K562 (cell line): ENCODE data around the gene MSX1. TPM values are rescaled to one million over a fixed set of nuclear protein-coding genes. Genes with fewer than 3 reads are reported as not detected.
A peak's percentile ranks its signal among the peaks of the same experiment; 100 is the strongest.

Experiments
- ATAC-seq: fragments of 200-7000 bp; cut with Tn5 transposase; 3 replicates; pipeline ENCODE4 v1.9.1; 2020; ENCODE audit warnings: moderate library complexity
- BruUV-seq: library from RNA; stranded (reverse); fragments of 400-500 nt; replicated peaks from 2 replicates; lab custom pipeline; 2021; lab: Mats Ljungman, UMichigan
- CTCF ChIA-PET: fragments of 300-600 bp; formaldehyde crosslinking; extraction: SDS; loops from one replicate; lab custom pipeline; 2021; ENCODE audit warnings: low intra/inter-chr PET ratio; lab: Yijun Ruan, JAX
- POLR2A ChIA-PET: fragments of 300-600, 350-650 bp; sonication (Branson Sonifier 250); formaldehyde crosslinking; extraction: SDS; loops from one replicate; lab custom pipeline; 2021; ENCODE audit warnings: antibody characterized with exemption, inconsistent platforms; lab: Yijun Ruan, JAX
- DNase-seq, 4 experiments: peaks; one replicate each; pipeline versions ENCODE4 v3.0.0 to v3.0.0-alpha.2; 2011 to 2018; ENCODE audit warnings: low spot score in 3 of 4, mixed read lengths in 3 of 4; ENCODE audit errors: extremely low read depth in 1 of 4
- FAIRE-seq: peaks from 2 replicates; lab custom pipeline; 2011; peaks lifted over from hg19 to GRCh38; lab: Jason Lieb, UNC
- H2AFZ ChIP-seq: 2 replicates; pipeline ENCODE4 v1.6.0; 2011; ENCODE audit warnings: low read depth, low read length, control low read depth, inconsistent platforms
- H3K27ac ChIP-seq: fragments of 200-600 bp; 3 replicates; pipeline ENCODE4 v1.8.0; 2011; ENCODE audit warnings: low read depth, mild to moderate bottlenecking, control low read depth, inconsistent platforms, low read length, moderate library complexity, mixed read lengths; ENCODE audit errors: extremely low read depth
- H3K27me3 ChIP-seq, 2 experiments: fragments of 300-600 bp in 1 of 2; 2 replicates in 1 of 2; 3 replicates in 1 of 2; pipeline versions ENCODE4 v1.6.0 to v1.8.0; 2011; ENCODE audit warnings: inconsistent platforms in 2 of 2, low read length in 2 of 2, mild to moderate bottlenecking in 1 of 2, mixed read lengths in 1 of 2, moderate library complexity in 1 of 2; ENCODE audit not compliant: control insufficient read depth in 2 of 2, insufficient read depth in 2 of 2
- H3K36me3 ChIP-seq: fragments of 300-600 bp; 3 replicates; pipeline ENCODE4 v1.8.0; 2011; ENCODE audit warnings: mild to moderate bottlenecking, low read length, inconsistent platforms; ENCODE audit not compliant: control insufficient read depth, insufficient read depth
- H3K4me1 ChIP-seq, 2 experiments: fragments of 200-600 bp in 1 of 2; replicated peaks in 1 of 2; 2 replicates in 1 of 2; 3 replicates in 1 of 2; pipeline versions ENCODE4 v1.5.1 to v1.8.0; 2011; ENCODE audit warnings: inconsistent platforms in 2 of 2, low read length in 2 of 2, mild to moderate bottlenecking in 1 of 2, mixed read lengths in 1 of 2, moderate library complexity in 1 of 2; ENCODE audit not compliant: control insufficient read depth in 2 of 2, insufficient read depth in 2 of 2
- H3K4me2 ChIP-seq: 2 replicates; pipeline ENCODE4 v1.6.1; 2011; ENCODE audit warnings: low read length, control low read depth, inconsistent platforms, mixed read lengths; ENCODE audit not compliant: insufficient read depth
- H3K4me3 ChIP-seq: fragments of 200-600 bp; sonication (generic), shearing (Covaris generic); 2 replicates; pipeline ENCODE4 v1.5.1; 2016; ENCODE audit warnings: control low read depth, inconsistent platforms
- H3K79me2 ChIP-seq: fragments of 200-600 bp; 3 replicates; pipeline ENCODE4 v1.8.0; 2011; ENCODE audit warnings: low read length, inconsistent platforms; ENCODE audit not compliant: control insufficient read depth, insufficient read depth
- H3K9ac ChIP-seq, 2 experiments: 2 replicates each; pipeline versions ENCODE4 v1.6.0 to v1.6.1; 2011; ENCODE audit warnings: low read depth in 2 of 2, low read length in 2 of 2, control low read depth in 1 of 2, inconsistent platforms in 1 of 2, mild to moderate bottlenecking in 1 of 2, mixed read lengths in 1 of 2; ENCODE audit not compliant: insufficient read depth in 1 of 2
- H3K9me1 ChIP-seq: one replicate; pipeline ENCODE4 v1.6.0; 2011; ENCODE audit warnings: inconsistent platforms, mild to moderate bottlenecking, low read length, moderate library complexity; ENCODE audit not compliant: control insufficient read depth, insufficient read depth
- H3K9me3 ChIP-seq: replicated peaks from 2 replicates; pipeline ENCODE4 v1.5.1; 2011; ENCODE audit warnings: low read depth, low read length, inconsistent platforms; ENCODE audit not compliant: control insufficient read depth, insufficient read depth
- H4K20me1 ChIP-seq: replicated peaks from 2 replicates; pipeline ENCODE4 v1.6.1; 2011; ENCODE audit warnings: low read length, inconsistent platforms, mixed read lengths; ENCODE audit not compliant: control insufficient read depth, insufficient read depth
- BRD4 ChIP-seq: fragments of 200-600 bp; sonication (generic); IDR thresholded peaks from 2 replicates; pipeline ENCODE4 v1.6.1; 2017; ENCODE audit warnings: inconsistent platforms
- CBX8 ChIP-seq: fragments of 200-600 bp; sonication (generic); IDR thresholded peaks from 2 replicates; pipeline ENCODE4 v1.6.1; 2012; ENCODE audit warnings: borderline replicate concordance, mixed run types, low read depth, mild to moderate bottlenecking, moderate library complexity, mixed read lengths, low read length, control low read depth, inconsistent platforms; ENCODE audit not compliant: poor library complexity, severe bottlenecking; ENCODE audit errors: extremely low read depth
- CREB5 ChIP-seq: fragments of 250-450 bp; sonication (Bioruptor Pico); IDR thresholded peaks from 2 replicates; pipeline ENCODE4 v1.5.0; 2020; ENCODE audit warnings: mild to moderate bottlenecking
- EZH2 ChIP-seq: IDR thresholded peaks from 2 replicates; pipeline ENCODE4 v1.6.1; 2012; ENCODE audit warnings: low read depth, mild to moderate bottlenecking, inconsistent platforms, low read length, borderline replicate concordance
- GABPA ChIP-seq: fragments of 200-800 bp; sonication (Bioruptor generic); conservative IDR thresholded peaks from 2 replicates; pipeline ENCODE4 v1.6.1; 2016; ENCODE audit warnings: low read depth, missing genetic modification characterization, missing compliant biosample characterization
- HLTF ChIP-seq: fragments of 450-650 bp; IDR thresholded peaks from 2 replicates; pipeline ENCODE4 v1.6.1; 2016
- MAX ChIP-seq: sonication (generic); formaldehyde crosslinking; IDR thresholded peaks from 2 replicates; pipeline ENCODE4 v1.9.0; 2022; ENCODE audit warnings: mild to moderate bottlenecking, missing genetic modification reagents
- RAD51 ChIP-seq: fragments of 450-650 bp; IDR thresholded peaks from 2 replicates; pipeline ENCODE4 v1.7.1; 2016; ENCODE audit warnings: low read depth, mild to moderate bottlenecking, borderline replicate concordance
- SRF ChIP-seq, 2 experiments: fragments of 250-450, 450-650 bp in 1 of 2; sonication (Bioruptor Pico) in 1 of 2; sonication (generic) in 1 of 2; formaldehyde crosslinking; IDR thresholded peaks; 2 replicates each; pipeline versions ENCODE4 v1.5.0 to v1.5.1; 2020 to 2022; ENCODE audit warnings: mild to moderate bottlenecking in 1 of 2, missing genetic modification reagents in 1 of 2
- ZBTB17 ChIP-seq: fragments of 450-650 bp; formaldehyde crosslinking; IDR thresholded peaks from 2 replicates; pipeline ENCODE4 v1.4.0; 2020; ENCODE audit warnings: mild to moderate bottlenecking
- ZNF165 ChIP-seq: fragments of 250-450 bp; sonication (Bioruptor Pico); IDR thresholded peaks from 2 replicates; pipeline ENCODE4 v1.4.0; 2020; ENCODE audit warnings: borderline replicate concordance
- ZNF224 ChIP-seq: sonication (generic); formaldehyde crosslinking; IDR thresholded peaks from 2 replicates; pipeline ENCODE4 v1.8.0; 2022; ENCODE audit warnings: mild to moderate bottlenecking, missing genetic modification reagents
- ZNF408 ChIP-seq: fragments of 250-450 bp; sonication (Bioruptor Pico); IDR thresholded peaks from 2 replicates; pipeline ENCODE4 v1.4.0; 2020; ENCODE audit warnings: low read depth, mild to moderate bottlenecking, moderate library complexity
- ZNF444 ChIP-seq: fragments of 250-450 bp; sonication (Bioruptor Pico); IDR thresholded peaks from 2 replicates; pipeline ENCODE4 v1.4.0; 2020; ENCODE audit warnings: mild to moderate bottlenecking, moderate library complexity
- WGBS: fragments of 100-300 bp; shearing (Covaris generic); methylation state at CpG from one replicate; pipeline ENCODE4 v1.1.6; 2016; ENCODE audit warnings: low coverage, mixed read lengths; ENCODE audit not compliant: insufficient coverage; ENCODE audit errors: missing lambda C conversion rate; 5-methylcytosine and 5-hydroxymethylcytosine counted together
- in situ Hi-C: fragments of 300-500 bp; cut with MboI; formaldehyde crosslinking; loops from 4 replicates; pipeline ENCODE4 v1.15.0; 2018; ENCODE audit warnings: inconsistent platforms, mixed read lengths
- intact Hi-C: fragments of 100-400 bp; cut with micrococcal nuclease; formaldehyde crosslinking; loops from 2 replicates; pipeline ENCODE4 v1.14.2; 2022
- polyA plus RNA-seq, 8 experiments: library from polyadenylated mRNA; depleted of rRNA in 4 of 8; stranded (reverse) in 5 of 8; unstranded in 3 of 8; fragments of >200 nt; fragmentation: Nextera tagmentation in 2 of 8; fragmentation: Illumina TruSeq in 1 of 8; extraction: Ambion mirVana in 2 of 8; extraction: Trizol in 1 of 8; gene quantifications; 2 replicates each; pipeline versions ENCODE4 v1.2.1 to v1.2.3, GENCODE V29; 2011 to 2014; ENCODE audit warnings: inconsistent platforms in 1 of 8, missing spikeins in 1 of 8
- total RNA-seq, 7 experiments: library from RNA; depleted of rRNA in 6 of 7; stranded (reverse); fragments of >200 nt in 6 of 7; fragmentation: Illumina TruSeq in 2 of 7; extraction: Trizol in 2 of 7; gene quantifications; 2 replicates each; pipeline versions ENCODE4 v1.2.1 to v1.2.3, GENCODE V29; 2011 to 2021; ENCODE audit warnings: low replicate concordance in 1 of 7

MSX1 gene
- total and polyA plus RNA-seq, 9 of the 15 experiments (the other 6 are each of a cell fraction or from before 2014, with no cell fraction given) = 1.3 to 6.3 (median 2.3) TPM

GRCh38 chr4:4870576-4871241 is 11.2 kb downstream of the MSX1 start:
- H3K79me2 ChIP-seq = no peaks in the 10 kb centered on the region
- peaks cover 13% of the 10 kb centered on the region for H4K20me1 ChIP-seq
- WGBS = under 1% methylated on average over 26 of the region's 26 CpGs
- no peak overlapping the region for H2AFZ ChIP-seq
- FAIRE-seq (no peak), ATAC-seq (no peak), DNase-seq (no peak)
- intact Hi-C loops = loop anchor here (10.0 kb wide), 1 partner anchor 196 kb away; no protein-coding TSS in a partner anchor
- no peak for TF ChIP-seq GABPA (tag)
- no peak for TF ChIP-seq MAX (CRISPR knock-in tag)
- 0 out of 2 replicates have a peak, but pooled peaks have one; percentile 19 for TF ChIP-seq EZH2
- peaks cover 65 to 95% of the 10 kb centered on the region in 2 experiments for H3K27me3 ChIP-seq
- H3K27ac ChIP-seq = no peak overlapping the region
- no peak overlapping the region for H3K4me3 ChIP-seq
- H3K9ac ChIP-seq = no peak overlapping the region
- in situ Hi-C loops = no loop called here
- H3K4me1 ChIP-seq = peaks cover 0 to 6% of the 10 kb centered on the region in 2 experiments; a peak in 2 of 5 replicates
- H3K36me3 ChIP-seq = no peaks in the 10 kb centered on the region
- ChIA-PET CTCF (no interaction called here), POLR2A (interaction anchor here (0.8 kb wide), 1 partner anchor 12 kb away, joined by 3 read pairs; the partner anchor contains the start of gene MSX1)
- H3K4me2 ChIP-seq = no peak overlapping the region
- H3K9me1 ChIP-seq = no peaks in the 10 kb centered on the region
- no peaks in the 10 kb centered on the region for H3K9me3 ChIP-seq
- BruUV-seq = no TSS peak

GRCh38 chr4:4871242-4871572 is 11.7 kb downstream of the MSX1 start:
- H3K4me2 ChIP-seq = no peak overlapping the region
- no peak overlapping the region for H3K9ac ChIP-seq
- no peak for DNase-seq
- no peak for ATAC-seq
- FAIRE-seq = no peak
- no peaks in the 10 kb centered on the region for H3K9me3 ChIP-seq
- CTCF ChIA-PET = no interaction called here
- H2AFZ ChIP-seq = no peak overlapping the region
- peaks cover 64 to 91% of the 10 kb centered on the region in 2 experiments for H3K27me3 ChIP-seq
- 6% methylated on average over 13 of the region's 18 CpGs for WGBS
- POLR2A ChIA-PET = interaction anchor here (0.5 to 0.8 kb wide), 2 partner anchors 12 to 14 kb away, joined by 3 read pairs; partner anchors contain the start of gene MSX1
- no TSS peak for BruUV-seq
- H3K27ac ChIP-seq = no peak overlapping the region
- H3K9me1 ChIP-seq = no peaks in the 10 kb centered on the region
- peaks cover 0 to 6% of the 10 kb centered on the region in 2 experiments; a peak in 2 of 5 replicates for H3K4me1 ChIP-seq
- intact Hi-C loops (loop anchor here (10.0 kb wide), 1 partner anchor 196 kb away; no protein-coding TSS in a partner anchor), in situ Hi-C loops (no loop called here)
- no peaks in the 10 kb centered on the region for H3K79me2 ChIP-seq
- no peak overlapping the region for H3K4me3 ChIP-seq
- no peaks in the 10 kb centered on the region for H3K36me3 ChIP-seq
- peaks cover 13% of the 10 kb centered on the region for H4K20me1 ChIP-seq
- TF ChIP-seq ZNF408 (CRISPR knock-in tag) (no peak), ZNF444 (no peak), ZNF224 (no peak), ZNF165 (CRISPR knock-in tag) (no peak), BRD4 (no peak), HLTF (no peak), RAD51 (no peak), CREB5 (CRISPR knock-in tag) (no peak), ZBTB17 (no peak), CBX8 (no peak), SRF (CRISPR knock-in tag; IDR thresholded peaks at IDR 0.05) (no peak)
